HG03095 (cell line): ENCODE data around the gene SEC24C.
A peak's percentile ranks its signal among the peaks of the same experiment; 100 is the strongest.

Experiments
- ATAC-seq: cut with Tn5 transposase; IDR thresholded peaks from one replicate; pipeline ENCODE4 v1.9.1; 2021; ENCODE audit warnings: moderate library complexity; ENCODE audit not compliant: unreplicated experiment

SEC24C gene

DNA sequence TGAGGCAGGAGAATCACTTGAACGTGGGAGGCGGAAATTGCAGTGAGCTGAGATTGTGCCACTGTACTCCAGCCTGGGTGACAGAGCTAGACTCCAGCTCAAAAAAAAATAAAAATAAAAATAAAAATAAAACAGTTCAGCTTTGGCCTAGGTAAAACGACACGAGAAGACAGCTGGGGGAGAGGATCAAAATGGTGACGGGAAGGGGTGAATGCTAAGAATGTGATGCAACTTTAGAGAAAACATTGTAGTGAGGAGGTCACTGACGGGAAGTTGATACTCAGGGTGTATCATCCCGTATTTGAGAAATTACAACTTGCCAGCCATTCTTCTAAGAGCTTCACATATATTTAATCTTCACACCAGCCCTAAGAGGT, 66.2 kb downstream of the SEC24C start:
- no peak for ATAC-seq

DNA sequence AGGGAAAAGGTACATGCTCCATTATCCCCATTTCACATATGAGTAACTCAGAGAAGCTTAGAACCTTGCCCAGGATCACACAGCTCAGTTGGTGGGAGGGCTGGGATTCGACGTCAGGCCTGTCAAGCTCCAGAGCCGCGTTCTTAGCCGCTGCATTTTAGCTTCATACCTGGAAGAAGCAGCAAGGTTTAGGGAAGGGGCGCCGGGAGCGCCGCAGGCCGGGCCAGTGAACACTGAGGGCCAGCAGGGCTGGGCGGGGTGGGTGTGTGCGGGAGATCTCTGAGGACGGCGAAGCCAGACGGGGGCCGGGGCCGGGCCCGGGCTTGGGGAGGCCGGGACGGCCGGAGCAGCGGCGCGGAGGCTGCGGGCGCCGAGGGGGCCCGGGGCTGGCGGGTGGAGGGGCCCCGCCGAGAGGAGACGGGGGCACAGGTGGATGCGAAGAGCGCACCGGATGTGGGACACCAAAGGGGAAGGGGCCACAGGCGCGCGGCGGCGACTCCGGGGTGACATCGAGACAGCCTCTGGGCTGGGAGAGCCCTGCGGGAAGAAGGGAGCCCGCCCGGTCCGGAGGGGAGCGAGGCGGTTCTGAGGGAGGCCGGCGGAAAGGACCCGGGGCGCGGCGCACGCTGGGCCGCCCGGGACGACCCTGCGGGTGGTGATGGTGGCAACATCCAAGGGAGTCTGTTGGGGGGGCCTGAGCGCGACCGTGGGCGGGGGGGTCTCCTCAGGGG, 66.7 kb downstream of the SEC24C start:
- peak; percentile 20 for ATAC-seq

DNA sequence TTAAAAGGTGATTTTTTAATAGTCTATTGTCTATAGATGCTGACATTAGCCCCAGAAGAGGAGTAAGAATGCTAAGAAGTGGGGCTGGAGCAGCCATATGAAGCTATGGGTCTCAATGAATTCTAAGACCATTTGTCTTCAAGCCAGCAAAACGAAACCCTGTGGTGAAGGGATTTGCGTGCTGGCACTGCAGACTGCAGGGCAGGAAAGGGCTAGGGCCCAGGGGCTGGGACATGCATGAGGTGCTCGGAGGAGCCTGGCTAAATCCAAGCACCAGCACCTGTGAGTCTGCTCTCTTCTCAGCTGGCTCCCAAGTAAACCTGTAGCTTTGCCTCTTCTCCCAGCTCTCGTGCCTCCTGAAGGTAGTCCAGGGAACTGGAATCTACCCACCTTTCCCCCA, 68.5 kb downstream of the SEC24C start:
- no peak for ATAC-seq

DNA sequence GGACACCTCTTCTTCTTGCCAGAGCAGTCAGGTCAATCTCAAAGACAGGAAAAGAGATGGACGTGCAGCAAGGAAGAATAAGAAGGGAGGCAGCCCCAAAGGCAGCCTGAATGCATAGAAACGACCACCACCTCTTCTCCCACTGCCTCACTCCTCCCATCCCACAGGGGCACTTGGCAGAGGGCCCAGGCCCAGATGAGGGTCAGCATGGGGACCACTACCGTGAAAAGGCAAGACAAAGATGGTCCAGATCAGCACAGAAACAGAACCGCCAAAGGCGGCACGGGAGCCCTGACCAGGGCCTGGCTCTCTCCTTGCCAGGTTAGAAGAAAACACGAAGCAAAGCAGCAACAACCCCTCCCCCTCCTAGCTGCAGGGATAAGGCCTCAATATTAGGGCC, 69.2 kb downstream of the SEC24C start:
- no peak for ATAC-seq

DNA sequence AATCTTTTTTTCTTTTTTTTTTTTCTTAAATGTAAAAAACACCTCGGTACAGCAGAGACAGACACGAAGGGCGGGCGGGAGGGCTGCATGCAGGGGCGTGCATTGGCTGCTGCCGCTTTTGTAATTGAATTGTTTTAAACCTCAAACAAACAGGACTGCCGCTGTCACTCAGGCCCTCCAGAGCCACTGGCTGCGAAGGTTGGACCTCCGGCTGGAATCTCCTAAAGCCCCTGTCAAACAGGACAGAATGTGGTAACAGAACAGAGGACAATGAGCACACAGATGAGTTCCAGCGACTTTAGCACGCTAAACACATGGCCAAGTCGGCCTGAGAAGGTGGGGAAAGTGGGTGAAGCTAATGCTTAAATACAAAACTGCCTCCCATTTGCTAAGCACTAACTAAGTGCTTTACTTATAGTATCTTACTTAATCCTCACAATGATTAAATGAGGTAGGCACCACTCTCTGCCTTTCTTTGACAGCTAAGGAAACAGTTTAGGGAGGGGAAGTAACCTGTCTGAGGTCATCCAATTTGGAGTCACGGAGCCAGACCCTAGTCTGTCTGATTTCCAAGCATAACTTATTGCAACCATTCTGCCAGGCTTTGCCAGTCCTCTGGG, 70.2 kb downstream of the SEC24C start:
- no peak for ATAC-seq

DNA sequence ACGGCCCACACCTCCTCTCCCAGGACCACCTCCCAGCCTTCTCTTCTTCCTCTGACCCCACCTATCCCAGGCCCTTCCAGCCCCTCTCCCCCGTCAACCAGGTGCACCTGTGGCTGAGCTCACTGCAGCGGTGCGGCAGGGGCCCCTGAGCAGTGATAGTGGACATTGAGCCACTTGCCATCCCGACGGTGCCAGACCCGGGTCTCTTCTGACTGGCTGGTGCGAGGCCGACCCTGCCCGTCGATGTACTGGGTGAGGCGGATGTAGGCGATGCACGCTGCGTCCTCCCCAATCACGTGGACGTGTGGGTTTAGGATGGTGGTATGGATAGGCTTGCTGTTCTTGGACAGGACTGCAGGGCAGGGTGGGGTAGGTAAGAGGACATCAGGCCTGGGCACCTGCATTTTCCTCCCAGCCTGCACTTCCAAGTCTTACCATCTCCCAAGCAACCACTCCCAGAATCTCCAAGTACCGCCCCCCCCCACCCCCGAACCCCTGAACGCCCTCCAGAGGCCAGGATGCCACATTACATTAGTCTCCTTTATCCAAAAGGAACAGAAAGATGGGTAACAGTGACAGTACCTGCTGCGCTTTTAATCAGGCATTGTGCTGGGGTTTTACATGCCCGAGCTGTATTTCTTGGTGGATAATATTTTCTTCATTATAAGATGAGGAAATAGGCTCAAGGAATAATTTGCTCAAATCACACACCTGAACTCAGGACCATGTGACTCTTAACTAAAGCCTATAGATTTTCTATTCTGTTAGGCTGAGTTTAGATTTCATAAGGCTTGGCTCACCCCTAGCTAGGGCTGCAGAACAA, 70.9 kb downstream of the SEC24C start:
- ATAC-seq: no peak

DNA sequence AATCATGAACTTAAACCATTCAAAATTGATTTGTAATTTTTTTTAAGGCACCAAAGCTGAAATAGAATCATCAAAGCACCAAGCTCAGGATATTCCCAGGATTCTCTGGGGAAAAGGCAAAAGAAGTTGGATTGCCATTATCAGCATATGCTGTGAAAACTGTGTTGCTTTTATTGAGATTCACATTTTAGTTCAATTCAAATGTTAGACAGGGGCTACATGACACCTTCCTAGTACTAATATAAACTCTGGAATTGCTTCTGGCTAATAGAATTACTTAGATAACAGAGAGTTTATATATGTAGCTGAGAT, 71.5 kb downstream of the SEC24C start:
- no peak for ATAC-seq

DNA sequence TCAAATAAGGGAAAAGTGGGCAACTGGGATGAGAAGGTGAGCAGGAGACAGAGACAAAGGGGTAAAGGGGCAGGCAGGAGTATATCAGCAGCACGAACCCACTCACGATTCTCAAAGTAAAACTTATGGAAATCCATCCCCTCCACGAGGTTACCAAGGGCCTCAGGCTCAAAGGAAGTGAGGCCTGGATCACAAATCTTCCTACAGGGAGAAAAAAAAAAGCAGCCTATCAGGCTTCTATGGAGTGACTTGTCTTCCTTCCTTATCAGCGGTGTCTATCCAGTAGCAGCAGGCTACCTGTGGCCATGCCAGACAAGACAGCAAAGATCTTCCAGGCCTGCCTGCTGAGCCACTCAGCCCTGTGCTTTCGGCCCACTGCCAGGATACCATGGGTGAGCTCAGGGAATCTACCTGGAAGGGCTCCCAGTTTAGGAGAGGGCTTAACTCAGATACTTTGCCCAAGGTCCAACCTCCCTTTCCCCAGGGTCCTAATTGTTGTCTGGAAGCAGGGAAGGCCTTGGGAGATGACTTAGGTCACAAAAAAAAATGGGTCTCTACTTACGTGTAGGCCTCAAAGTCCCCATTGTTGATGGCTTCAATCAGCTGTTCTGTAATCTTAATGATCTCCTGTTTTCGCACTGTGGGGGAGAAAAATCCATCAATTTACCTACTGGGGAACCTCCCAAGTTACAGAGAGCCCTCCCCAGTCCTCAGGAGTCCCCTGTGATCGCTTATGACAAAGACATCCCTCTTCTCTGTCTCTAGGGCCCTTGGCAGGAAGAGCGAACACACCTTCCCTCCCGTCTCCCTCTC, 73.0 kb downstream of the SEC24C start:
- no peak for ATAC-seq

DNA sequence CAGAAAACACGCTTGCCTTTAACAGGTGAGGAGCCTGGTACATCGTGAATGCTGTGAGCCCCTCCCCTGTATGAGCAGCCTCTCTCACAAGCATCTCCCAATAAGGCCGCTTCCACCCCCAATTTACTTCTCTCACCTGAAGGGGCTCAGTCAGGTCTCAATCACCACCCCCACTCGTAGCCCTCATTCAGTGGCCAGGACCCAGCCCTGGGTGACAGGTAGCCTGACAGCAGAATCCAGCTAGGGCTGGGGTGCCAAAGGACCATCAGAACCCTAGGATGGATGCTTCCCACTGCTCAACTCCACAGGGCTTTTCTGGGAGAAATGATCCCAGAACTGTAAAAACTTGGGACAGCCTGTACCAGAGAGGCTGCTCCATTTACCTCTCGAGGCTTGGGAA, 73.7 kb downstream of the SEC24C start:
- ATAC-seq: no peak

DNA sequence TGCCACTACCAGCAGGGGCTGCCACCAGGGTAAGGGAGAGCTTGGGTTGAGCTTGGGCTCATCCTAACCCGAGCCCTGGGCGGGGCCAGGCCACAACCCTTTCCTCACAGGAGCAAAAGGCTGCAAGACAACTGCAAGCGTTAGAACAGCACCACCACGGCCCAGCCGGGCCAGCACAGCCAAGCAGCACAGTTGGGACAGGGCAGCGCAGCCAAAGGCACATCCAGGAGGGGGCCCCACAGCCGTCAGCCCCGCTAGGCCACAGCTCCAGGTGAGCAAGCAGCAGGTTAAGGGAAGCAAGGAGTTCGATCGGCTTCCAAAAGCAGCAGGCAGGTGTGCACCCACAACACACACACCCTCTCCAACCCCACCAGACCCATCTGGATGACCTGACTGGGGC, 74.2 kb downstream of the SEC24C start:
- no peak for ATAC-seq

DNA sequence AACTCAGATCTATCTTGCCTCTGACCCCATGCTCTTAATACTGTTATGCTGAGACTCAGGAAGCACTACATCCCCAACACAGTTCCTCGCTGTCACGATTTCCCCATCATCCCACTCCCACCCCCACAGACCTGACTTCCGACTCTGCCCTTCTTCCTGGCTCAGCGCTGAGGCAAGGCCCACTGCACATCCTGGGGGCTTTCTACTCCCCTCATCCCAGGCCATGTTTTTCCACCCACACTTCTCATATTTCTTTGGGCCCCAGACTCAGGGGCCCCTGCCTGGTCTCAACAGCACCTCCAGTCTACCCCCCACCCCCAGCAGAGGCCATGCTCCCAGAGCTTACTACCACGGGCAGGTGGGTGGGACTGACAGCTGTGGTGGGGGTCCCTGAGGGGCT, 74.9 kb downstream of the SEC24C start:
- ATAC-seq: no peak

DNA sequence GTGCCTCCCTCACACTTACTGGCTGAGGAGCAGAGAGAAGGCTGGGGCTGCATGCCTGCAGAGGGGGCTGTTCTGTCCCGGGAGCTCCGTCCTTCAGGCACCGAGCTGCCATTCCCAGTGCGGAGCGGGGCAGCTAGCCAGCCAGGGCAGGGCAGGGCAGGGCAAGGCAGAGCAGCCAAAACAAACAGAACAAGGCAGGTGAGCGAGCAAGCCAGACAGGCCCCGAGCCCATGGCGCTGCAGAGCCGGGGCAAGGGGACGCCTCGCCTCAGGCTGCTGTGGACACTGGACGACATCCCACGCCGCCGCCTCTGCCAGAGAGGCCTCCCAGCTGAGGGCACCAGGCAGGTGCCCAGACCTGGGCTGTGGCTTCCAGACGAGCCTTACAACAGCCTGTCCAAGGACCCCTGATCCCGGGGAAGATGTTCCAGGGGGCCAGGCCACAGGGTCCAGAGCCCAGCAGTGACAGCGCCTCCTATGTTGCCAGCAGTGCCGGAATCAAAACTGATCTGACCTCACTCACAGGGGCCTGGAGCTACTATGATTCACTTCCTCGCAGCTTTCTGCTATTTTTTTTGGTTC, 75.4 kb downstream of the SEC24C start:
- no peak for ATAC-seq
